Esophagus squamous epithelium (tissue), 5 donors: ENCODE data around the gene ITPRIP. TPM values are rescaled to one million over a fixed set of nuclear protein-coding genes. Genes with fewer than 3 reads are reported as not detected.
A peak's percentile ranks its signal among the peaks of the same experiment; 100 is the strongest.

Experiments
- DNase-seq: peaks from one replicate; lab custom pipeline; 2025; lab: John Stamatoyannopoulos, UW
- H3K27ac ChIP-seq, 4 donors: fragments of 200-600 bp; sonication (generic); one replicate each; pipeline ENCODE4 v1.5.1; 2016 to 2019; ENCODE audit warnings: mild to moderate bottlenecking in 1 of 4
- H3K27me3 ChIP-seq, 4 donors: fragments of 200-600 bp; sonication (generic); 1 replicate in 3 of 4; 2 replicates in 1 of 4; pipeline versions ENCODE4 v1.5.1 to v1.6.0; 2017 to 2021; ENCODE audit warnings: antibody characterized with exemption in 1 of 4
- H3K36me3 ChIP-seq, 3 donors: fragments of 200-600 bp; sonication (generic); one replicate each; pipeline ENCODE4 v1.5.1; 2016 to 2019
- H3K4me1 ChIP-seq, 3 donors: fragments of 200-600 bp; sonication (generic); one replicate each; pipeline ENCODE4 v1.5.1; 2017 to 2019
- H3K4me3 ChIP-seq, 4 donors: fragments of 200-600 bp; sonication (generic); 1 replicate in 3 of 4; 2 replicates in 1 of 4; pipeline ENCODE4 v1.5.1; 2016 to 2019; ENCODE audit warnings: mild to moderate bottlenecking in 2 of 4, moderate library complexity in 1 of 4
- H3K9me3 ChIP-seq, 3 donors: fragments of 200-600 bp; sonication (generic); one replicate each; pipeline ENCODE4 v1.5.1; 2016 to 2019
- POLR2A ChIP-seq, 4 donors: fragments of 450-650 bp; IDR thresholded peaks; one replicate each; pipeline ENCODE4 v1.6.1; 2017; ENCODE audit warnings: antibody characterized with exemption in 4 of 4, mild to moderate bottlenecking in 4 of 4, moderate library complexity in 3 of 4
- WGBS, 2 donors: methylation state at CpG; one replicate each; pipeline ENCODE4 v1.1.5; 2018; 5-methylcytosine and 5-hydroxymethylcytosine counted together
- intact Hi-C: fragments of 100-400 bp; cut with DNase I; formaldehyde crosslinking; loops from one replicate; pipeline ENCODE4 v1.15.0; 2022
- small RNA-seq, 4 donors: library from RNA; depleted of rRNA; stranded (forward); fragments of <200 nt; gene quantifications; one replicate each; pipeline ENCODE3, GENCODE V24; 2016
- total RNA-seq, 4 donors: library from RNA; depleted of rRNA; stranded (reverse); fragments of >200 nt; gene quantifications; one replicate each; pipeline ENCODE4 v1.1.0, GENCODE V29; 2016
- TF ChIP-seq, protein P1 (sequence below), 6 experiments: fragments of 450-650 bp in 4 of 6; fragments of 200-600 bp in 2 of 6; sonication (generic) in 2 of 6; IDR thresholded peaks; one replicate each; pipeline ENCODE4 v1.5.1; 2016 to 2019; ENCODE audit warnings: antibody characterized with exemption in 6 of 6, mild to moderate bottlenecking in 4 of 6, moderate library complexity in 4 of 6
- donor health status: DM: yes; HTN: yes; CAD: no.

Gene ITPRIP
- total RNA-seq, 4 donors from 2014 or later: 37.6 to 61.6 (median 38.4) TPM

DNA sequence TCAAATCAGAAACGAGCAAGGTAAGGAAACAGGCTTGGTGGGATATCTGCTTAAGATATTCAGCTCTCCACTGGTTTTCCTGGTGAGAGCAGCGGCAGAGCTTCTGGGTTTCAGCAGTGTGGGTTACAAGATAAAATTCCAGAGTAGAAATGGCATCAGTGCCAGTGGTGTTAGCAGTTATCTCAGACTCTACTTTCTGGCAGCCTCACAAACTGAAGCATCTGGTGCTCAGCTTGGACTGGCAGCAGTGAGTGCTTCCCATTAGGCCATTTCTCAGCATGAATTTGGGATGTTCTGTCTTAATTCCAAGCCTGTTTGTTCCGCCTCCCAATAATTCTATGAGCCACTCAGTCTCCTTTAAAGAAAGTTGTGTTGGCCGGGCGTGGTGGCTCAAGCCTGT is 76.2 kb downstream of the ITPRIP start:
- H3K4me3 ChIP-seq: no peak overlapping the region
- intact Hi-C loops: loop anchor here (10.0 kb wide), 1 partner anchor 137 kb away; the partner anchor contains the start of gene SFR1
- no peak for DNase-seq
- H3K9me3 ChIP-seq: no peaks in the 10 kb centered on the region
- WGBS, 2 donors: 63 to 75% methylated on average over 2 to 3 of the region's 5 CpGs
- H3K27me3 ChIP-seq: no peaks in the 10 kb centered on the region
- H3K27ac ChIP-seq: peak overlapping the region in 3 of 4 donors; percentile 37 to 97 (median 86)
- no peak for TF ChIP-seq POLR2A (IDR thresholded peaks at IDR 0.05)
- H3K36me3 ChIP-seq: peaks cover 9 to 89% (median 26%) of the 10 kb centered on the region in 3 donors
- peaks cover 14 to 68% (median 37%) of the 10 kb centered on the region in 3 donors for H3K4me1 ChIP-seq

DNA sequence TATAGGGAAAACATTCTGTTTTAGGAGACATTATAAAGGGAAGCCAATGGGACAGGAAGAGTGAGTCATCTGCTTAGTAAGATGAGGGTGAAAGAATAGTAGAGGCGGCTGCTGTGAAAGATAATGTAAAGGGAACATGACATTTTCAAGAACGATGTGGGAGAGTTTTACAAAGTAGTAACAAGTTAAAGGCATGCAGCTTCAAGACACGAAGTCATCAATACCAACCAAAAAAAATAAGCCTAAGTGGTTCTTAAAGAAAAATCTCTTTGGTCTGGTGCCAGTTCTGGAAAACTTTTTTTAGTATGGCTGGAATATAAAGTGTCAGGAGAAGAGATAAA is 77.5 kb downstream of the ITPRIP start:
- Histone ChIP-seq H3K27me3 (no peaks in the 10 kb centered on the region), H3K36me3 (peaks cover 9 to 76% (median 15%) of the 10 kb centered on the region in 3 donors), H3K4me1 (peaks cover 14 to 78% (median 47%) of the 10 kb centered on the region in 3 donors), H3K4me3 (peak overlapping the region in 1 of 4 donors; percentile 5), H3K27ac (peak overlapping the region; percentile 70 to 97 (median 80)), H3K9me3 (no peaks in the 10 kb centered on the region)
- no peak for DNase-seq
- intact Hi-C loops: loop anchor here (10.0 kb wide), 1 partner anchor 136 kb away; the partner anchor contains the start of gene SFR1
- TF ChIP-seq, protein P1, sequence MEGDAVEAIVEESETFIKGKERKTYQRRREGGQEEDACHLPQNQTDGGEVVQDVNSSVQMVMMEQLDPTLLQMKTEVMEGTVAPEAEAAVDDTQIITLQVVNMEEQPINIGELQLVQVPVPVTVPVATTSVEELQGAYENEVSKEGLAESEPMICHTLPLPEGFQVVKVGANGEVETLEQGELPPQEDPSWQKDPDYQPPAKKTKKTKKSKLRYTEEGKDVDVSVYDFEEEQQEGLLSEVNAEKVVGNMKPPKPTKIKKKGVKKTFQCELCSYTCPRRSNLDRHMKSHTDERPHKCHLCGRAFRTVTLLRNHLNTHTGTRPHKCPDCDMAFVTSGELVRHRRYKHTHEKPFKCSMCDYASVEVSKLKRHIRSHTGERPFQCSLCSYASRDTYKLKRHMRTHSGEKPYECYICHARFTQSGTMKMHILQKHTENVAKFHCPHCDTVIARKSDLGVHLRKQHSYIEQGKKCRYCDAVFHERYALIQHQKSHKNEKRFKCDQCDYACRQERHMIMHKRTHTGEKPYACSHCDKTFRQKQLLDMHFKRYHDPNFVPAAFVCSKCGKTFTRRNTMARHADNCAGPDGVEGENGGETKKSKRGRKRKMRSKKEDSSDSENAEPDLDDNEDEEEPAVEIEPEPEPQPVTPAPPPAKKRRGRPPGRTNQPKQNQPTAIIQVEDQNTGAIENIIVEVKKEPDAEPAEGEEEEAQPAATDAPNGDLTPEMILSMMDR (IDR thresholded peaks at IDR 0.05): no peak
- no peak for TF ChIP-seq POLR2A (IDR thresholded peaks at IDR 0.05)
- WGBS, 2 donors: 5 to 15% methylated on average over 3 of the region's 3 CpGs

DNA sequence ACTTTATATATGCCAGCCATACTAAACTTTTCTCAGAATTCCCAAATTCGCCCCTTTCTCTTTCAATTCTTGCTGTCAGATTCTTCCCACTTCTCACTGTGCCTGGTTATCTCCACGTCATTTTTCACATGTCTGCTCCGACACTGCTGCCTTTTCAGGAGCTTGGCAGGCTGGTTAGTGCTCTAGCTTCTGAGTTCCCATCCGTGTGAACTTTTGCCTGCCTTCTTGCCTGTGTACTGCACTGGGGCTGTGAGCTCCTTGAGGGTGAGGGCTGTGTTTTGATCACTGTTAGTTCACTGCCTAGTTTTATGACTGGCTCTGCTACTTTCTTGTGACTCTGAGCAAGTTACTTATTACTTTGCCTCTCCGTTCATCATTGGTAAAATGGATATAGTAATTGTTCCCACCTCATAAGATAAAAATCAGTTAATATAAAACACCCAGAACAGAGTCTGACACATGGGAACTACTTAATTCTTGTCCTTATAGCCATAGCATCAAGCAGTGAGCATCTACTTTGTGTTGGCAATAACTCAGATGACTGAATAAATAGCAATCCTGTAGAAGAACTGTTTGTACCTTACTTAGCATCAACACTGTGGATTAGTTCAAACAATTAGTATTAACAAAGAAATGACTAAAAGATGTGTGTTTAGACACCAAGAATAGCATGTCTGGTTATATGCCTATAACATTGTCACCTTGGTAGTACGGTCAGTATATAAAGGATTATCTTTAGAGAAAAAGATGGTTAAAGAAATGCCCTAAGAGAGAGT is 78.1 kb downstream of the ITPRIP start:
- intact Hi-C loops: loop anchor here (10.0 kb wide), 1 partner anchor 135 kb away; the partner anchor contains the start of gene SFR1
- WGBS, 2 donors: 30 to 57% methylated on average over 6 of the region's 6 CpGs
- TF ChIP-seq, protein P1 (IDR thresholded peaks at IDR 0.05): no peak
- TF ChIP-seq POLR2A (IDR thresholded peaks at IDR 0.05): no peak
- H3K4me3 ChIP-seq: peak overlapping the region in 1 of 4 donors; percentile 5
- H3K4me1 ChIP-seq: peaks cover 14 to 80% (median 47%) of the 10 kb centered on the region in 3 donors
- H3K27me3 ChIP-seq: no peaks in the 10 kb centered on the region
- peak overlapping the region; percentile 70 to 97 (median 80) for H3K27ac ChIP-seq
- DNase-seq: no peak
- H3K9me3 ChIP-seq: no peaks in the 10 kb centered on the region
- H3K36me3 ChIP-seq: peaks cover 9 to 70% (median 11%) of the 10 kb centered on the region in 3 donors

Small RNA genes within 50 kb of the gene (small RNA-seq; reads per million reads assigned to genes)
- 0 to 0.30 (median 0.12) reads per million in 4 donors for gene MIR4482

Other genes with a start within 250 kb of the ITPRIP start
- 1 to 10 TPM; 2.7 to 9.3 (median 6.3) TPM for gene SFR1, start 216.3 kb downstream of the ITPRIP start, total RNA-seq
- gene CFAP43, start 106.1 kb downstream of the ITPRIP start, total RNA-seq: under 1 TPM in 2 of 4 donors, not detected in 2; 0.19 to 0.38 TPM
- 100 to 1,000 TPM in 1 of 4 donors, 10 to 100 TPM in 3; 43.8 to 115 (median 78.0) TPM for gene GSTO1, start 83.6 kb downstream of the ITPRIP start, total RNA-seq
- gene GSTO2, start 69.3 kb downstream of the ITPRIP start, total RNA-seq: 10 to 100 TPM in 2 of 4 donors, 1 to 10 TPM in 2; 6.1 to 20.6 (median 13.8) TPM
- gene CFAP58, start 15.4 kb upstream of the ITPRIP start, total RNA-seq: under 1 TPM in 3 of 4 donors, not detected in 1; 0.13 to 0.41 (median 0.19) TPM